ENCODE results near the gene PTTG1. TPM values are rescaled to one million over a fixed set of nuclear protein-coding genes. Genes with fewer than 3 reads are reported as not detected.

PTTG1 gene
- total RNA-seq, 3 donors from 2014 or later, result 12.5 to 17.7 (median 13.8) TPM

GRCh38 chr5:160458806-160459800 lies 37.4 kb downstream of the PTTG1 start:
- Histone ChIP-seq H3K4me3 (no peak overlapping the region), H3K27me3 (no peaks in the 10 kb centered on the region), H3K27ac (no peak overlapping the region), H3K9me3 (no peaks in the 10 kb centered on the region), H3K36me3 (no peaks in the 10 kb centered on the region), H3K4me1 (no peaks in the 10 kb centered on the region)
- no peak for DNase-seq (ENCODE audit: low spot score in 2 of 2)
- no peak for TF ChIP-seq POLR2AphosphoS5 (IDR thresholded peaks at IDR 0.05)
- TF ChIP-seq POLR2A (IDR thresholded peaks at IDR 0.05), result no peak
- TF ChIP-seq, protein P1, sequence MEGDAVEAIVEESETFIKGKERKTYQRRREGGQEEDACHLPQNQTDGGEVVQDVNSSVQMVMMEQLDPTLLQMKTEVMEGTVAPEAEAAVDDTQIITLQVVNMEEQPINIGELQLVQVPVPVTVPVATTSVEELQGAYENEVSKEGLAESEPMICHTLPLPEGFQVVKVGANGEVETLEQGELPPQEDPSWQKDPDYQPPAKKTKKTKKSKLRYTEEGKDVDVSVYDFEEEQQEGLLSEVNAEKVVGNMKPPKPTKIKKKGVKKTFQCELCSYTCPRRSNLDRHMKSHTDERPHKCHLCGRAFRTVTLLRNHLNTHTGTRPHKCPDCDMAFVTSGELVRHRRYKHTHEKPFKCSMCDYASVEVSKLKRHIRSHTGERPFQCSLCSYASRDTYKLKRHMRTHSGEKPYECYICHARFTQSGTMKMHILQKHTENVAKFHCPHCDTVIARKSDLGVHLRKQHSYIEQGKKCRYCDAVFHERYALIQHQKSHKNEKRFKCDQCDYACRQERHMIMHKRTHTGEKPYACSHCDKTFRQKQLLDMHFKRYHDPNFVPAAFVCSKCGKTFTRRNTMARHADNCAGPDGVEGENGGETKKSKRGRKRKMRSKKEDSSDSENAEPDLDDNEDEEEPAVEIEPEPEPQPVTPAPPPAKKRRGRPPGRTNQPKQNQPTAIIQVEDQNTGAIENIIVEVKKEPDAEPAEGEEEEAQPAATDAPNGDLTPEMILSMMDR (IDR thresholded peaks at IDR 0.05), result no peak
- intact Hi-C loops (cut with DNase I; ENCODE audit: low total_unique reads), result no loop called here

- H3K27ac ChIP-seq, result no peak overlapping the region
- no peak for DNase-seq (ENCODE audit: low spot score in 2 of 2)
- H3K4me1 ChIP-seq, result no peaks in the 10 kb centered on the region
- intact Hi-C loops (cut with DNase I; ENCODE audit: low total_unique reads), result no loop called here
- H3K27me3 ChIP-seq, result no peaks in the 10 kb centered on the region
- H3K4me3 ChIP-seq, result no peak overlapping the region
- no peaks in the 10 kb centered on the region for H3K36me3 ChIP-seq
- no peak for TF ChIP-seq POLR2AphosphoS5 (IDR thresholded peaks at IDR 0.05)
- TF ChIP-seq POLR2A (IDR thresholded peaks at IDR 0.05), result no peak
- TF ChIP-seq, protein P1 (IDR thresholded peaks at IDR 0.05), result no peak
- H3K9me3 ChIP-seq, result no peaks in the 10 kb centered on the region
These were observed 38.9 kb downstream of the PTTG1 start for GRCh38 chr5:160460377-160461049.

- no peak for DNase-seq (ENCODE audit: low spot score in 2 of 2)
- Histone ChIP-seq H3K27me3 (no peaks in the 10 kb centered on the region), H3K27ac (no peak overlapping the region), H3K4me3 (no peak overlapping the region), H3K9me3 (no peaks in the 10 kb centered on the region), H3K4me1 (no peaks in the 10 kb centered on the region), H3K36me3 (no peaks in the 10 kb centered on the region)
- TF ChIP-seq, protein P1 (IDR thresholded peaks at IDR 0.05), result no peak
- TF ChIP-seq POLR2AphosphoS5 (IDR thresholded peaks at IDR 0.05), result no peak
- TF ChIP-seq POLR2A (IDR thresholded peaks at IDR 0.05), result no peak
- intact Hi-C loops (cut with DNase I; ENCODE audit: low total_unique reads), result no loop called here
These were observed 39.7 kb downstream of the PTTG1 start for GRCh38 chr5:160461378-160461777.

DNA sequence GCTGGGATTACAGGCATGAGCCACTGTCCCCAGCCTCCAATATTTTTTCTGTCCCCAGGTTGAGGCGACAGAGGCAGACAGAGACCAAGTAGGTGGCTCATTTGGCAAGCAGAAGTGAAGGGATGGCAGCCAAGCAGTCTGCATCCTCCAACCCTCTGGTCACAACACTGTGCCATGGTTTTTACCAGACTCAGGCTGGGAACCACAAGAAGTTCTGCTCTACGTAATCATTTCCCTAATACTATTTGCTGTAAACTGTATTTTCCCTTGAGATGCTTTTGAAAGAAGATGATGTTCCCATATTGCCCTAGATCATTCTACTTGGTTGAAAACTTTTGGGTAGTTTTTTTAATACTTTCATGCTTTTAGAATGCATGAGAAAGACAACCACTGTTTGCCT lies 40.5 kb downstream of the PTTG1 start:
- TF ChIP-seq, protein P1 (IDR thresholded peaks at IDR 0.05), result no peak
- TF ChIP-seq POLR2AphosphoS5 (IDR thresholded peaks at IDR 0.05) (no peak), POLR2A (IDR thresholded peaks at IDR 0.05) (no peak)
- intact Hi-C loops (cut with DNase I; ENCODE audit: low total_unique reads), result no loop called here
- Histone ChIP-seq H3K9me3 (no peaks in the 10 kb centered on the region), H3K36me3 (no peaks in the 10 kb centered on the region), H3K4me3 (no peak overlapping the region), H3K27ac (no peak overlapping the region), H3K27me3 (no peaks in the 10 kb centered on the region), H3K4me1 (no peaks in the 10 kb centered on the region)
- DNase-seq (ENCODE audit: low spot score in 2 of 2), result no peak

GRCh38 chr5:160463227-160463626 lies 41.6 kb downstream of the PTTG1 start:
- intact Hi-C loops (cut with DNase I; ENCODE audit: low total_unique reads), result no loop called here
- Histone ChIP-seq H3K4me3 (no peak overlapping the region), H3K27ac (no peak overlapping the region), H3K36me3 (no peaks in the 10 kb centered on the region), H3K27me3 (no peaks in the 10 kb centered on the region), H3K9me3 (no peaks in the 10 kb centered on the region), H3K4me1 (no peaks in the 10 kb centered on the region)
- TF ChIP-seq POLR2AphosphoS5 (IDR thresholded peaks at IDR 0.05), result no peak
- TF ChIP-seq POLR2A (IDR thresholded peaks at IDR 0.05), result no peak
- TF ChIP-seq, protein P1 (IDR thresholded peaks at IDR 0.05), result no peak
- DNase-seq (ENCODE audit: low spot score in 2 of 2), result no peak

Data from breast epithelium (tissue), 4 donors.